ENCODE results near the gene MED13. TPM values are rescaled to one million over a fixed set of nuclear protein-coding genes. Genes with fewer than 3 reads are reported as not detected.

The MED13 gene
- total RNA-seq, 1 donor = 68.8 TPM

GRCh38 chr17:62032480-62032879 lies 32.6 kb downstream of the MED13 start:
- H3K9me3 ChIP-seq (ENCODE audit: low read depth, low read length) = no peaks in the 10 kb centered on the region
- peaks cover 61% of the 10 kb centered on the region for H3K79me2 ChIP-seq (ENCODE audit: insufficient read depth, low read length)
- H2AFZ ChIP-seq (ENCODE audit: low read length) = no peak overlapping the region
- H3K27ac ChIP-seq (ENCODE audit: low read depth, low read length) = no peak overlapping the region
- no peak overlapping the region for H3K4me2 ChIP-seq (ENCODE audit: insufficient read depth, low read length)
- DNase-seq (ENCODE audit: insufficient read length, low spot score, missing footprints) = no peak
- H3K27me3 ChIP-seq (ENCODE audit: insufficient read depth, low read length) = no peaks in the 10 kb centered on the region
- no peak for TF ChIP-seq CTCF (IDR thresholded peaks at IDR 0.05; ENCODE audit: extremely low read depth, low read depth, low read length)
- no peak overlapping the region for H3K4me3 ChIP-seq (ENCODE audit: insufficient read depth, low read length)
- H4K20me1 ChIP-seq (ENCODE audit: insufficient read depth, low read length) = no peaks in the 10 kb centered on the region
- peaks cover 48% of the 10 kb centered on the region for H3K36me3 ChIP-seq (ENCODE audit: insufficient read depth, low read length)
- H3K4me1 ChIP-seq (ENCODE audit: insufficient read depth, low read length) = no peaks in the 10 kb centered on the region

- H3K79me2 ChIP-seq (ENCODE audit: insufficient read depth, low read length) = peaks cover 60% of the 10 kb centered on the region
- H3K27me3 ChIP-seq (ENCODE audit: insufficient read depth, low read length) = no peaks in the 10 kb centered on the region
- H3K9me3 ChIP-seq (ENCODE audit: low read depth, low read length) = no peaks in the 10 kb centered on the region
- no peak overlapping the region for H3K27ac ChIP-seq (ENCODE audit: low read depth, low read length)
- H3K4me1 ChIP-seq (ENCODE audit: insufficient read depth, low read length) = no peaks in the 10 kb centered on the region
- no peak overlapping the region for H3K4me3 ChIP-seq (ENCODE audit: insufficient read depth, low read length)
- H4K20me1 ChIP-seq (ENCODE audit: insufficient read depth, low read length) = no peaks in the 10 kb centered on the region
- peaks cover 45% of the 10 kb centered on the region for H3K36me3 ChIP-seq (ENCODE audit: insufficient read depth, low read length)
- no peak for TF ChIP-seq CTCF (IDR thresholded peaks at IDR 0.05; ENCODE audit: extremely low read depth, low read depth, low read length)
- no peak for DNase-seq (ENCODE audit: insufficient read length, low spot score, missing footprints)
- H2AFZ ChIP-seq (ENCODE audit: low read length) = no peak overlapping the region
- H3K4me2 ChIP-seq (ENCODE audit: insufficient read depth, low read length) = no peak overlapping the region
These were observed 34.8 kb downstream of the MED13 start for GRCh38 chr17:62030264-62030663.

GRCh38 chr17:62024866-62025265 lies 40.2 kb downstream of the MED13 start:
- Histone ChIP-seq H3K36me3 (ENCODE audit: insufficient read depth, low read length) (peaks cover 47% of the 10 kb centered on the region), H3K27ac (ENCODE audit: low read depth, low read length) (peak overlapping the region; percentile 8), H3K4me3 (ENCODE audit: insufficient read depth, low read length) (no peak overlapping the region), H3K27me3 (ENCODE audit: insufficient read depth, low read length) (no peaks in the 10 kb centered on the region), H3K9me3 (ENCODE audit: low read depth, low read length) (no peaks in the 10 kb centered on the region), H3K4me2 (ENCODE audit: insufficient read depth, low read length) (no peak overlapping the region), H3K4me1 (ENCODE audit: insufficient read depth, low read length) (no peaks in the 10 kb centered on the region), H3K79me2 (ENCODE audit: insufficient read depth, low read length) (peaks cover 52% of the 10 kb centered on the region), H4K20me1 (ENCODE audit: insufficient read depth, low read length) (peaks cover 6% of the 10 kb centered on the region), H2AFZ (ENCODE audit: low read length) (no peak overlapping the region)
- no peak for TF ChIP-seq CTCF (IDR thresholded peaks at IDR 0.05; ENCODE audit: extremely low read depth, low read depth, low read length)
- DNase-seq (ENCODE audit: insufficient read length, low spot score, missing footprints) = no peak

DNA sequence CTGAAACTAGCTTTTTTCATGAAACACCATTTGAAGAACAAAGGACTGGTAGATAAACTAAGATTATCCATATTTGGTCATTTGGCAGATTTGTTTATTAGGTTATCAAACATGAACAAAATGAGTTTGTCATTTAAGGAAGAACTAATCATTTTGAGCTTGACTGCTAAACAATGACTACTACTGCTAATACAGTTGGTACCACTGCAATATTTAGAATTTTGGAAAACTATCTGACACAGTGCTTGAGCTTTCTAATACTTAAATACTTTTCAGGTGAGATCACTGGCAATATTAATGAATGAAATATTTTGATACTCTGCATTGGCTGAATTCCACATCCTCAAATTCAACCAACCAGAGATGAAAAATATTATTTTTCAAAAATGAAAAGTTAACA lies 47.2 kb downstream of the MED13 start:
- no peaks in the 10 kb centered on the region for H3K27me3 ChIP-seq (ENCODE audit: insufficient read depth, low read length)
- no peak for TF ChIP-seq CTCF (IDR thresholded peaks at IDR 0.05; ENCODE audit: extremely low read depth, low read depth, low read length)
- peak overlapping the region; percentile 50 for H3K27ac ChIP-seq (ENCODE audit: low read depth, low read length)
- H3K9me3 ChIP-seq (ENCODE audit: low read depth, low read length) = no peaks in the 10 kb centered on the region
- H3K79me2 ChIP-seq (ENCODE audit: insufficient read depth, low read length) = peaks cover 29% of the 10 kb centered on the region
- H4K20me1 ChIP-seq (ENCODE audit: insufficient read depth, low read length) = peaks cover 7% of the 10 kb centered on the region
- H2AFZ ChIP-seq (ENCODE audit: low read length) = no peak overlapping the region
- no peak overlapping the region for H3K4me3 ChIP-seq (ENCODE audit: insufficient read depth, low read length)
- peak overlapping the region; percentile 38 for H3K4me2 ChIP-seq (ENCODE audit: insufficient read depth, low read length)
- peaks cover 14% of the 10 kb centered on the region for H3K4me1 ChIP-seq (ENCODE audit: insufficient read depth, low read length)
- peaks cover 26% of the 10 kb centered on the region for H3K36me3 ChIP-seq (ENCODE audit: insufficient read depth, low read length)
- DNase-seq (ENCODE audit: insufficient read length, low spot score, missing footprints) = peak; percentile 36

All from osteoblast (primary cell).